ENCODE measurements around the gene SLC9A4.
A peak's percentile ranks its signal among the peaks of the same experiment; 100 is the strongest.

SLC9A4 gene

GRCh38 chr2:102487761-102488462 is 14.9 kb downstream of the SLC9A4 start:
- peak; percentile 78 for ATAC-seq
- TF ChIP-seq CSRNP3 (CRISPR knock-in tag; IDR thresholded peaks at IDR 0.05) = no peak
- no peak for TF ChIP-seq TOX (CRISPR knock-in tag; IDR thresholded peaks at IDR 0.05; ENCODE audit: borderline replicate concordance)
- no peak for TF ChIP-seq ZFP3 (CRISPR knock-in tag; IDR thresholded peaks at IDR 0.05)
- no peak for TF ChIP-seq PATZ1 (CRISPR knock-in tag; IDR thresholded peaks at IDR 0.05; ENCODE audit: borderline replicate concordance)

GRCh38 chr2:102489646-102490045 is 16.6 kb downstream of the SLC9A4 start:
- ATAC-seq = no peak
- no peak for TF ChIP-seq ZFP30 (CRISPR knock-in tag; IDR thresholded peaks at IDR 0.05)
- no peak for TF ChIP-seq CREB5 (CRISPR knock-in tag; IDR thresholded peaks at IDR 0.05; ENCODE audit: low read depth)
- no peak for TF ChIP-seq TSHZ2 (CRISPR knock-in tag; IDR thresholded peaks at IDR 0.05)
- TF ChIP-seq ARNTL (CRISPR knock-in tag; IDR thresholded peaks at IDR 0.05; ENCODE audit: borderline replicate concordance, low read depth) = no peak
- TF ChIP-seq PATZ1 (CRISPR knock-in tag; IDR thresholded peaks at IDR 0.05; ENCODE audit: borderline replicate concordance) = no peak
- TF ChIP-seq ZFP3 (CRISPR knock-in tag; IDR thresholded peaks at IDR 0.05) = no peak
- no peak for TF ChIP-seq OSR1 (CRISPR knock-in tag; IDR thresholded peaks at IDR 0.05)
- no peak for TF ChIP-seq ZC3H10 (CRISPR knock-in tag; IDR thresholded peaks at IDR 0.05)
- TF ChIP-seq BACH2 (CRISPR knock-in tag; IDR thresholded peaks at IDR 0.05; ENCODE audit: borderline replicate concordance) = no peak
- TF ChIP-seq ISL1 (CRISPR knock-in tag; IDR thresholded peaks at IDR 0.05) = no peak
- TF ChIP-seq CSRNP3 (CRISPR knock-in tag; IDR thresholded peaks at IDR 0.05) = no peak
- TF ChIP-seq ESRRG (CRISPR knock-in tag; IDR thresholded peaks at IDR 0.05) = no peak
- TF ChIP-seq GLIS3 (CRISPR knock-in tag; IDR thresholded peaks at IDR 0.05) = no peak
- TF ChIP-seq ZNF8 (CRISPR knock-in tag; IDR thresholded peaks at IDR 0.05) = no peak
- TF ChIP-seq TCF4 (CRISPR knock-in tag; IDR thresholded peaks at IDR 0.05; ENCODE audit: borderline replicate concordance) = no peak
- no peak for TF ChIP-seq POU6F1 (CRISPR knock-in tag; IDR thresholded peaks at IDR 0.05; ENCODE audit: borderline replicate concordance, low read depth)
- no peak for TF ChIP-seq SNAI2 (CRISPR knock-in tag; IDR thresholded peaks at IDR 0.05)
- no peak for TF ChIP-seq CSDC2 (CRISPR knock-in tag; IDR thresholded peaks at IDR 0.05)
